OCI-LY7 (cell line): ENCODE data around the gene MAB21L3.

Experiments used
- CTCF ChIP-seq: fragments of 200-600 bp; sonication (generic); conservative IDR thresholded peaks from 2 replicates; pipeline ENCODE4 v1.5.1; 2014; ENCODE audit warnings: mild to moderate bottlenecking, antibody characterized with exemption, low read length, moderate library complexity, mixed read lengths
- EZH2phosphoT487 ChIP-seq: fragments of 200-600 bp; sonication (generic); IDR thresholded peaks from 2 replicates; pipeline ENCODE4 v1.6.1; 2018; ENCODE audit warnings: low read depth, borderline replicate concordance, mild to moderate bottlenecking, mixed run types, antibody characterized with exemption, low read length, moderate library complexity, mixed read lengths

DNA sequence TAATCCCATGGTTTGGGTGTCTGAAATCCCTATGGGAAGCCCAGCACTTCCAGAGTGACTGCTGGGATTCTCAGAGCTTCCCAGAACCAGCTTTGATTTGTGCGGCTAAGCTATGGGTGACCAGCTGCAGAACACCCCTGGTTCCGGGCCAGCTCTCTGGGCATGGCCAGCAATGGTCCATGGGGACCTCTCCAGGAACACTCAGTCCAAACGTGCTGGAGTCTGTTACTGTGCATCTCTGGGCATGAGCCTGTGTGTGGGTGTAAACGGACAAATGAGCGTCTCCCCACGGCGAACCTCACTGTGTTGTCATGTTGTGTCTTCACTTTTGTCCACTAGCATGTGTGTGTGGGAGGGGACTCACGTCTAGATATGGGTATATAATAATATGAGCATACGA is 54.4 kb downstream of the MAB21L3 start:
- no peak for TF ChIP-seq CTCF
- TF ChIP-seq EZH2phosphoT487: no peak
